Inflammatory macrophage (primary cell): Measurements from ENCODE around the gene ZP2.
"Not testable (repeated sequence)": the region's sequence is repeated elsewhere in the genome, so short reads cannot be mapped to it uniquely, and the experiment has no call there.

Experiments
- DNase-seq, 2 donors: peaks; one replicate each; pipeline ENCODE4 v3.0.0-alpha.2; 2020 to 2022

ZP2 gene

DNA sequence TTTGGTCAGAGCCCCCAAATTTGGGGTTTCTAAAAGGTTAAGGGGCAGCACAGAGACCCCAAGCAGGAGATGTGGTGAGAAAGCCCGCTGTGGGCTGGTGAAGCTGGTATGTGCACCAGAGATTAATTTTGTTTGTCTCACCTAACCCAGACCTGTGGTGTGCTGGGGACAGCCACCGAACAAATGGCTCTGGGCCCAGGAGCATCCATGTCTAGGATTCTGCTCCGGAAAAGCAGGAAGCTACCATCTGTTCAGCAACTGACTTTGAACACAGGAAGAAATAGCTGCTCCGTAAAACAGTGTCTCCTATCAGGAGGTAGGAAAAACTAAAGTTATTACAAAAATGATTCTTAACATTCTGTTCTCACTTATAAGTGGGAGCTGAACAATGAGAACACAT is 2.7 kb upstream of the ZP2 start:
- DNase-seq = no peak

GRCh38 chr16:21208446-21209230 is 2.7 kb downstream of the ZP2 start:
- DNase-seq = no peak

GRCh38 chr16:21206550-21206949 is 4.8 kb downstream of the ZP2 start:
- no peak for DNase-seq

GRCh38 chr16:21205303-21205702 is 6.1 kb downstream of the ZP2 start:
- DNase-seq = no peak

- no peak for DNase-seq
Measured at GRCh38 chr16:21203155-21203797, 8.1 kb downstream of the ZP2 start.

GRCh38 chr16:21199607-21200218 is 11.7 kb downstream of the ZP2 start:
- no peak for DNase-seq

- DNase-seq = no peak
Measured at GRCh38 chr16:21197621-21198020, 13.8 kb downstream of the ZP2 start.

GRCh38 chr16:21197112-21197511 is 14.3 kb downstream of the ZP2 start:
- no peak for DNase-seq

DNA sequence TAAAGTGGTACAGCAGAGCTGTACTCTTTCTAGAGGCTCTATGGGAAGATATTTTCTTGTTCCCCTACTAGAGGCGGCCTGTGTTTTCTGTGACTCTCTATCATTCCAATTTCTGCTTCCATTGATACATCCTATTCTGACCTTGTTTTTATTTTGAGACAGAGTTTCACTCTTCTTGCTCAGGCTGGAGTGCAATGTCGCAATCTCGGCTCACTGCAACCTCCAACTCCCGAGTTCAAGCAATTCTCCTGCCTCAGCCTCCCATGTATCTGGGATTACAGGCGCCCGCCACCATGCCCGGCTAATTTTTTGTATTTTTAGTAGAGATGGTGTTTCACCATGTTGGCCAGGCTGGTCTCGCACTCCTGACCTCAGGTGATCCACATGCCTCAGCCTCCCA is 16.0 kb downstream of the ZP2 start:
- not testable (repeated sequence) for DNase-seq

GRCh38 chr16:21194771-21195301 is 16.5 kb downstream of the ZP2 start:
- DNase-seq = no peak

DNA sequence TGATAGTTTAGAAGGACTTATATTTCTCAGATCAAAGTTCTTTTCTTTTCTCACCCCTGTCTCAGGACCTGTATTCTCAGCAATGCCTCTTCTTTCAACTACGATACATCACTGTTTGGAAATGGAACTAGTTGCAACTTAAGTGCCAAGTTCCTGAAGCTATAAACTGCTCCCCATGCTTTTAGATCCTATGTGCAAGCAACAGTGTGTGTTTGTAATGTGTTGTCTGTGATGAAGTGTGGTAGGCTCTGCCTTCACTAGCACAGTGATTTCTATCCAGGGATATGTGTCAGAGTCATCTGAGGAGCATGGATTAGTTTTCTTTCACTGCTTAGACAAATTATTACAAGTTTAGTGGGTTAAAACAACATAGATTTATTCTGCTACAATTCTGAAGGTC is 18.4 kb downstream of the ZP2 start:
- DNase-seq = no peak

- DNase-seq = no peak
Measured at GRCh38 chr16:21190599-21190998, 20.8 kb downstream of the ZP2 start.

DNA sequence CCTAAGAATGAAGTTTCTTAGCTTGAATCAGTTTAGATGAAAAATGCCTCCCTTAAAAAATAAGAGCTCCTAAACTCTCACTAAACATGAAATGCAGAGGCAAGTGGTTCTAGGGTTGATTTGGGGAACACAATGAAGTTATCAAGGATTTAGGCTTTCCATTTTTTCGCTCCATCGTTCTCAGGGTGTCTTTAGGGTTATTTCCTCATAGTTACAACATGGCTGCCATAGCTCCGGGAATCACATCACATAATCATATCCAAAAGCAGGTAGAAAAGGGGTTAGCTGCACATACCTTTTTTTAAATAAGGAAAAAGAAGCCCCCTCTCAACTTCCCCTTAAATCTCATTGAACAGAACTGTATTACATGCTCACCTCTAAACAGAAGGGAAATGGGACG is 21.4 kb downstream of the ZP2 start:
- no peak for DNase-seq

GRCh38 chr16:21189311-21189710 is 22.1 kb downstream of the ZP2 start:
- no peak for DNase-seq

- no peak for DNase-seq
Measured at GRCh38 chr16:21186326-21186691, 25.1 kb downstream of the ZP2 start.

- no peak for DNase-seq
Measured at GRCh38 chr16:21185659-21186325, 25.6 kb downstream of the ZP2 start.

GRCh38 chr16:21184834-21185233 is 26.5 kb downstream of the ZP2 start:
- no peak for DNase-seq

- no peak for DNase-seq
Measured at GRCh38 chr16:21183995-21184394, 27.4 kb downstream of the ZP2 start.

GRCh38 chr16:21179983-21180365 is 31.4 kb downstream of the ZP2 start:
- DNase-seq = no peak

- no peak for DNase-seq
Measured at GRCh38 chr16:21179126-21179982, 32.0 kb downstream of the ZP2 start.

DNA sequence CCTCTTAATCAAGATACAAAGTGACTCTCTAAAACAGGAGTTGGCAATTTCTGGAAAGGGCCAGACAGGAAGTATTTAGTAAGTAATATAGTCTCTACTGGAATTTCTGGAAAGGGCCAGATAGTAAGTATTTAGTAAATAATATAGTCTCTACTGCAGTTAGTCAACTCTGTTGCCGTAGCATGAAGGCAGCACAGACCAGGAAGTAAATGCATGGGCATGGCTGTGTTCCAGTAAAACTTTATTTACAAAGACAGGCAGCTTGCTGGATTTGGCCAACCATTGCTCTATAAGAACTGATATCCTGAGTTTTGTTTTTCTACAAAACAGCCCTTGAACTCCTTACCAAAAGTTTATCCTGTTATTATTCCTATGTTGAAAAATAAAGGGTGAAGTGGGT is 36.0 kb downstream of the ZP2 start:
- no peak for DNase-seq

GRCh38 chr16:21172650-21173049 is 38.7 kb downstream of the ZP2 start:
- no peak for DNase-seq
